HCT116 (cell line): Measurements from ENCODE around the gene NMRAL1. TPM values are rescaled to one million over a fixed set of nuclear protein-coding genes. Genes with fewer than 3 reads are reported as not detected.

Experiments
- ATAC-seq: fragments of 200-7000 bp; cut with Tn5 transposase; 2 replicates; pipeline ENCODE4 v1.9.1; 2020; ENCODE audit warnings: mild to moderate bottlenecking, moderate library complexity
- BruUV-seq: library from RNA; stranded (reverse); fragments of 400-500 nt; replicated peaks from 2 replicates; lab custom pipeline; 2021; lab: Mats Ljungman, UMichigan
- CTCF ChIA-PET: fragments of 300-600 bp; sonication (Branson Sonifier 250); formaldehyde crosslinking; loops from one replicate; lab custom pipeline; 2021; ENCODE audit warnings: antibody characterized with exemption; lab: Charles Lee
- POLR2A ChIA-PET: fragments of 300-600, 350-600 bp; sonication (Branson Sonifier 250); formaldehyde crosslinking; loops from one replicate; lab custom pipeline; 2021; ENCODE audit warnings: antibody characterized with exemption; lab: Charles Lee
- RAD21 ChIA-PET, 2 experiments: fragments of 300-600 bp; sonication (Branson Sonifier 250); formaldehyde crosslinking; loops; one replicate each; lab custom pipeline; 2023; ENCODE audit warnings: low total read pairs in 2 of 2; ENCODE audit not compliant: uncharacterized antibody in 2 of 2, unreplicated experiment in 2 of 2, low non-redundant PET in 1 of 2; lab: Charles Lee
- DNase-seq: peaks from one replicate; pipeline ENCODE4 v3.0.0-alpha.2; 2010; ENCODE audit warnings: low read depth, low spot score
- H2AFZ ChIP-seq: fragments of 200-600 bp; shearing (Covaris generic), sonication (generic); 2 replicates; pipeline ENCODE4 v1.6.1; 2017; ENCODE audit warnings: low read depth, mixed run types, mixed read lengths, antibody characterized with exemption, low read length; ENCODE audit not compliant: poor library complexity, severe bottlenecking
- H3K27ac ChIP-seq: 2 replicates; pipeline ENCODE4 v1.5.1; 2012; ENCODE audit warnings: low read depth, low read length
- H3K27me3 ChIP-seq: fragments of 200-600 bp; sonication (generic); 2 replicates; pipeline ENCODE4 v1.6.1; 2016; ENCODE audit warnings: mixed run types, low read length, mixed read lengths; ENCODE audit not compliant: insufficient read depth
- H3K36me3 ChIP-seq, 2 experiments: fragments of 200-500 bp in 1 of 2; fragments of 200-600 bp in 1 of 2; sonication (Bioruptor generic) in 1 of 2; sonication (generic) in 1 of 2; 2 replicates each; pipeline versions ENCODE4 v1.5.1 to v1.6.1; 2014 to 2016; ENCODE audit warnings: low read length in 2 of 2, inconsistent platforms in 1 of 2, mixed read lengths in 1 of 2, mixed run types in 1 of 2; ENCODE audit not compliant: insufficient read depth in 2 of 2, control insufficient read depth in 1 of 2
- H3K4me1 ChIP-seq, 2 experiments: fragments of 200-600 bp in 1 of 2; sonication (generic) in 1 of 2; 2 replicates each; pipeline versions ENCODE4 v1.5.1 to v1.6.1; 2012 to 2017; ENCODE audit warnings: low read length in 2 of 2, inconsistent platforms in 1 of 2, mild to moderate bottlenecking in 1 of 2, mixed read lengths in 1 of 2, mixed run types in 1 of 2, moderate library complexity in 1 of 2; ENCODE audit not compliant: insufficient read depth in 2 of 2, control insufficient read depth in 1 of 2
- H3K4me2 ChIP-seq: fragments of 200-600 bp; sonication (generic); 2 replicates; pipeline ENCODE4 v1.6.1; 2017; ENCODE audit warnings: mixed run types, low read length, mixed read lengths
- H3K4me3 ChIP-seq, 2 experiments: fragments of 200-600 bp in 1 of 2; sonication (generic) in 1 of 2; replicated peaks in 1 of 2; 2 replicates each; pipeline ENCODE4 v1.5.1; 2011 to 2016; ENCODE audit warnings: low read length in 2 of 2, control low read depth in 1 of 2, low read depth in 1 of 2, mild to moderate bottlenecking in 1 of 2, mixed read lengths in 1 of 2, mixed run types in 1 of 2
- H3K79me2 ChIP-seq: fragments of 200-600 bp; sonication (generic); 2 replicates; pipeline ENCODE4 v1.6.1; 2017; ENCODE audit warnings: mild to moderate bottlenecking, mixed run types, low read length, moderate library complexity, mixed read lengths; ENCODE audit not compliant: insufficient read depth
- H3K9ac ChIP-seq: fragments of 200-600 bp; sonication (generic); 2 replicates; pipeline ENCODE4 v1.6.1; 2016; ENCODE audit warnings: low read length, mixed read lengths
- H3K9me2 ChIP-seq: fragments of 200-600 bp; sonication (generic), shearing (Covaris generic); 2 replicates; pipeline ENCODE4 v1.6.1; 2017; ENCODE audit warnings: mixed run types, mild to moderate bottlenecking, moderate library complexity; ENCODE audit not compliant: insufficient read depth
- H3K9me3 ChIP-seq, 2 experiments: fragments of 200-500 bp in 1 of 2; fragments of 200-600 bp in 1 of 2; sonication (Bioruptor generic) in 1 of 2; sonication (generic) in 1 of 2; 2 replicates each; pipeline ENCODE4 v1.6.1; 2014 to 2017; ENCODE audit warnings: low read length in 2 of 2, mixed read lengths in 2 of 2, inconsistent platforms in 1 of 2, low read depth in 1 of 2, mild to moderate bottlenecking in 1 of 2, mixed run types in 1 of 2, moderate library complexity in 1 of 2; ENCODE audit not compliant: control insufficient read depth in 1 of 2, insufficient read depth in 1 of 2
- H4K20me1 ChIP-seq: fragments of 200-600 bp; sonication (generic), shearing (Covaris generic); 2 replicates; pipeline ENCODE4 v1.6.1; 2017; ENCODE audit warnings: mixed run types, mild to moderate bottlenecking, moderate library complexity; ENCODE audit not compliant: insufficient read depth
- CBX3 ChIP-seq: IDR thresholded peaks from 2 replicates; pipeline ENCODE4 v1.6.1; 2012; ENCODE audit warnings: low read depth
- CEBPB ChIP-seq: IDR thresholded peaks from 2 replicates; pipeline ENCODE4 v1.6.1; 2012; ENCODE audit warnings: low read depth
- EGR1 ChIP-seq: IDR thresholded peaks from 2 replicates; pipeline ENCODE4 v1.6.1; 2012; ENCODE audit warnings: low read depth
- EZH2phosphoT487 ChIP-seq: fragments of 200-600 bp; IDR thresholded peaks from 2 replicates; pipeline ENCODE4 v1.6.1; 2018; ENCODE audit warnings: antibody characterized with exemption, borderline replicate concordance
- FOSL1 ChIP-seq: IDR thresholded peaks from 2 replicates; pipeline ENCODE4 v1.6.1; 2012; ENCODE audit warnings: low read depth
- JUND ChIP-seq: IDR thresholded peaks from 2 replicates; pipeline ENCODE4 v1.6.1; 2012
- POLR2AphosphoS5 ChIP-seq: IDR thresholded peaks from 2 replicates; pipeline ENCODE4 v1.6.1; 2011; ENCODE audit warnings: mild to moderate bottlenecking, low read depth, low read length, moderate library complexity
- SIN3A ChIP-seq: IDR thresholded peaks from 2 replicates; pipeline ENCODE4 v1.6.1; 2012; ENCODE audit warnings: low read depth
- SP1 ChIP-seq: IDR thresholded peaks from 2 replicates; pipeline ENCODE4 v1.6.1; 2012; ENCODE audit warnings: low read depth
- intact Hi-C: fragments of 100-400 bp; cut with micrococcal nuclease; formaldehyde crosslinking; loops from 2 replicates; pipeline ENCODE4 v1.10.0; 2022
- total RNA-seq: library from RNA; stranded (reverse); gene quantifications from one replicate; pipeline ENCODE4 v1.2.1, GENCODE V29; 2021; ENCODE audit not compliant: unreplicated experiment
- TF ChIP-seq, protein P1 (sequence below): IDR thresholded peaks from 2 replicates; pipeline ENCODE4 v1.6.1; 2011; ENCODE audit warnings: mild to moderate bottlenecking, low read length, moderate library complexity; ENCODE audit not compliant: insufficient replicate concordance; ENCODE audit errors: extremely low read depth
- TF ChIP-seq, protein P2 (sequence below): IDR thresholded peaks from 2 replicates; pipeline ENCODE4 v1.6.1; 2012

Gene NMRAL1
- total RNA-seq, 1 experiment from 2014 or later: 76.7 TPM

DNA sequence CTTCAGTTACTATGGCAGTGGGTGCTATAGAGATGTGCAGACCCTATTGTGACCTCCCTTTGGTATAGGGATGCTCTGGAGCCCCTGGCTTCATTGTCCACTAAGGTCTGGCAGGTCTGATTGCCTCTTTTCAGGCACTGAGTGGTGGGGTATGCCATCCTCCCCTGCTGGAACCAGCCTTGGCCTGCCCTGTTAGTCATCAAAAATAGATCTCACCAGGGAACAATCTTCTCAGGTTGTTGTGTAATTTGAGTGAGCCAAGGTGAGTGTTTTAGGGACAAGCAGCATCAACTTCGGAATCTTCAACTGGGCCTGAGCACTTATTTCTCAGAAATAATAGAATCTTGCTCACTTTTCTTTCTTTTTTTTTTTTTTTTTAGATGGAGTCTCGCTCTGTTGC, 21.3 kb upstream of the NMRAL1 start:
- Histone ChIP-seq H3K79me2 (peaks cover 91% of the 10 kb centered on the region), H3K4me3 (peak overlapping the region; percentile 14 to 30), H2AFZ (no peak overlapping the region), H3K4me1 (peaks cover 66 to 90% of the 10 kb centered on the region in 2 experiments), H3K27me3 (no peaks in the 10 kb centered on the region), H3K36me3 (peaks cover 0 to 6% of the 10 kb centered on the region in 2 experiments; a peak in 3 of 4 replicates), H3K27ac (peak overlapping the region; percentile 79), H3K4me2 (peak overlapping the region; percentile 69), H3K9me3 (no peaks in the 10 kb centered on the region), H3K9me2 (no peaks in the 10 kb centered on the region), H4K20me1 (peaks cover 4% of the 10 kb centered on the region; the same call in 1 of the 2 replicates), H3K9ac (peak overlapping the region; percentile 51)
- ChIA-PET CTCF (interaction anchor here (1.0 kb wide), 1 partner anchor 10 kb away, joined by 3 read pairs; no protein-coding TSS in a partner anchor), POLR2A (interaction anchor here (1.3 to 4.2 kb wide), 2 partner anchors 20 to 120 kb away, joined by 3 to 26 read pairs; partner anchors contain the start of genes HMOX2 and NMRAL1), RAD21 (no interaction called here)
- no peak for TF ChIP-seq EZH2phosphoT487
- TF ChIP-seq CEBPB: peak; percentile 19; the same call in 1 of the 2 replicates
- TF ChIP-seq POLR2AphosphoS5: no peak
- no peak for TF ChIP-seq CBX3
- no peak for TF ChIP-seq SIN3A
- DNase-seq (no peak), ATAC-seq (peak; percentile 33)
- no TSS peak for BruUV-seq
- intact Hi-C loops: no loop called here

DNA sequence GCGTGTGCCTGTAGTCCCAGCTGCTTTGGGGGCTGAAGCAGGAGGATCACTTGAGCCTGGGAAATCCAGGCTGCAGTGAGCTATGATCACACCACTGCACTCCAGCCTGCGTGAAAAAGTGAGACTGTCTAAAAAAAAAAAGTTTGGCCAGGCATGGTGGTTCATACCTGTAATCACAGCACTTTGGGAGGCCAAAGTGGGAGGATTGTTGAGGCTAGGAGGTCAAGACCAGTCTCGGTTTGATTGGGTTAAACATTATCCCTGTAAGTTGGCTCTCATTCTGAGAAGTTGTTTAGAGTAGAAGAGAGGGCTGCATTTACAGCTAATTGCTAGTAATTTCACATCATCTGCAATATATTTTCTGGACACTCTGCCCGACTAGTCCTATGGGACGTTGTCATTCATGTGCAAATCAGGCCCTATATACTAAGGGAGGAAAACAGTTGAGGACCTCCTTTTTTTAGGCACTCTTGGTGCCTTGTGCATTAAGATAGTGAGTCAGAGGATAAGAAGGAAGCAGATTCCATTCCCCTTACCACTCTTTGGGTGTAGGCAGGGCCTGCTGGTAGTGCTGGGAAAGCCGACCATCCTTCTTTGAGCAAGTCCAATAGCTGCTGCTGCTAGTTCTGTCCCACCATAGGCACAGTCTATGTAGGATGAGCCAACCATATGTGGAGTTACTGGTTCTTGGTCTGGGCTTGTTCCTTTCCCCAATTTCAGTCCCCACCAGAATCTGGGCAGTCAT, 20.5 kb upstream of the NMRAL1 start:
- intact Hi-C loops: no loop called here
- DNase-seq: peak; percentile 81
- peaks cover 91% of the 10 kb centered on the region for H3K79me2 ChIP-seq

More for the DNA sequence above, 20.5 kb upstream of the NMRAL1 start:
- Histone ChIP-seq H2AFZ (no peak overlapping the region), H3K36me3 (peaks cover 0 to 6% of the 10 kb centered on the region in 2 experiments; a peak in 3 of 4 replicates), H3K9me2 (no peaks in the 10 kb centered on the region), H4K20me1 (peaks cover 3% of the 10 kb centered on the region; the same call in 1 of the 2 replicates), H3K27me3 (no peaks in the 10 kb centered on the region), H3K9me3 (no peaks in the 10 kb centered on the region), H3K4me2 (peak overlapping the region; percentile 69), H3K4me1 (peaks cover 57 to 81% of the 10 kb centered on the region in 2 experiments), H3K4me3 (peak overlapping the region in 1 of 2 experiments; percentile 30; a peak in 2 of 4 replicates), H3K9ac (peak overlapping the region; percentile 51), H3K27ac (peak overlapping the region; percentile 79)
- CTCF ChIA-PET: interaction anchor here (1.2 kb wide), 1 partner anchor 241 kb away, joined by 3 read pairs; no protein-coding TSS in a partner anchor
- POLR2A ChIA-PET: interaction anchor here (0.9 to 4.2 kb wide), 2 partner anchors 19 to 81 kb away, joined by 3 to 26 read pairs; partner anchors contain the start of genes HMOX2 and NMRAL1
- RAD21 ChIA-PET: no interaction called here
- peak; percentile 83 for ATAC-seq
- BruUV-seq: no TSS peak
- TF ChIP-seq CBX3: peak; percentile 65; the same call in 1 of the 2 replicates
- peak; percentile 76 for TF ChIP-seq JUND
- TF ChIP-seq, protein P1, sequence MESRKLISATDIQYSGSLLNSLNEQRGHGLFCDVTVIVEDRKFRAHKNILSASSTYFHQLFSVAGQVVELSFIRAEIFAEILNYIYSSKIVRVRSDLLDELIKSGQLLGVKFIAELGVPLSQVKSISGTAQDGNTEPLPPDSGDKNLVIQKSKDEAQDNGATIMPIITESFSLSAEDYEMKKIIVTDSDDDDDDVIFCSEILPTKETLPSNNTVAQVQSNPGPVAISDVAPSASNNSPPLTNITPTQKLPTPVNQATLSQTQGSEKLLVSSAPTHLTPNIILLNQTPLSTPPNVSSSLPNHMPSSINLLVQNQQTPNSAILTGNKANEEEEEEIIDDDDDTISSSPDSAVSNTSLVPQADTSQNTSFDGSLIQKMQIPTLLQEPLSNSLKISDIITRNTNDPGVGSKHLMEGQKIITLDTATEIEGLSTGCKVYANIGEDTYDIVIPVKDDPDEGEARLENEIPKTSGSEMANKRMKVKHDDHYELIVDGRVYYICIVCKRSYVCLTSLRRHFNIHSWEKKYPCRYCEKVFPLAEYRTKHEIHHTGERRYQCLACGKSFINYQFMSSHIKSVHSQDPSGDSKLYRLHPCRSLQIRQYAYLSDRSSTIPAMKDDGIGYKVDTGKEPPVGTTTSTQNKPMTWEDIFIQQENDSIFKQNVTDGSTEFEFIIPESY: no peak
- TF ChIP-seq, protein P2, sequence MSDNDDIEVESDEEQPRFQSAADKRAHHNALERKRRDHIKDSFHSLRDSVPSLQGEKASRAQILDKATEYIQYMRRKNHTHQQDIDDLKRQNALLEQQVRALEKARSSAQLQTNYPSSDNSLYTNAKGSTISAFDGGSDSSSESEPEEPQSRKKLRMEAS: peak; percentile 57
- peak; percentile 69; the same call in 1 of the 2 replicates for TF ChIP-seq SP1
- no peak for TF ChIP-seq EGR1
- TF ChIP-seq FOSL1: peak; percentile 77
